Measurements from ENCODE around the gene BICDL2.

- TF ChIP-seq CTCF (IDR thresholded peaks at IDR 0.05) = no peak
- no peak for TF ChIP-seq POLR2A (IDR thresholded peaks at IDR 0.05)
These were observed 13.3 kb upstream of the BICDL2 start for GRCh38 chr16:3049921-3050481.

Measured in gastroesophageal sphincter (tissue), 3 donors.